HepG2 (cell line): ENCODE results near the gene VAV2. TPM values are rescaled to one million over a fixed set of nuclear protein-coding genes. Genes with fewer than 3 reads are reported as not detected.
A peak's percentile ranks its signal among the peaks of the same experiment; 100 is the strongest.

Source experiments
- ATAC-seq: fragments of 200-7000 bp; cut with Tn5 transposase; 3 replicates; pipeline ENCODE4 v1.9.1; 2020; ENCODE audit warnings: mild to moderate bottlenecking, moderate library complexity
- BruUV-seq: library from RNA; stranded (reverse); fragments of 400-500 nt; replicated peaks from 2 replicates; lab custom pipeline; 2021; lab: Mats Ljungman, UMichigan
- CTCF ChIA-PET: fragments of 300-600 bp; formaldehyde crosslinking; extraction: SDS; loops from one replicate; lab custom pipeline; 2021; ENCODE audit warnings: low total read pairs, inconsistent platforms, low intra/inter-chr PET ratio; lab: Yijun Ruan, JAX
- POLR2A ChIA-PET: fragments of 350-600 bp; sonication (Branson Sonifier 250); formaldehyde crosslinking; loops from one replicate; lab custom pipeline; 2020; ENCODE audit warnings: antibody characterized with exemption, inconsistent platforms; lab: Yijun Ruan, JAX
- DNase-seq: peaks from one replicate; pipeline ENCODE4 v3.0.0-alpha.2; 2015; ENCODE audit warnings: low spot score
- FAIRE-seq: peaks from 3 replicates; lab custom pipeline; 2011; peaks lifted over from hg19 to GRCh38; lab: Jason Lieb, UNC
- H2AFZ ChIP-seq: one replicate; pipeline ENCODE4 v1.6.1; 2011; ENCODE audit warnings: low read length, inconsistent platforms
- H3K27ac ChIP-seq: fragments of 300-600 bp; 3 replicates; pipeline ENCODE4 v1.8.0; 2011; ENCODE audit warnings: mixed run types, mild to moderate bottlenecking, mixed read lengths, low read length, inconsistent platforms; ENCODE audit not compliant: insufficient read depth; ENCODE audit errors: extremely low read length
- H3K27me3 ChIP-seq, 2 experiments: fragments of 200-600 bp in 1 of 2; 2 replicates in 1 of 2; 3 replicates in 1 of 2; pipeline versions ENCODE4 v1.6.0 to v1.8.0; 2011; ENCODE audit warnings: low read length in 2 of 2, mild to moderate bottlenecking in 2 of 2, moderate library complexity in 2 of 2, inconsistent platforms in 1 of 2; ENCODE audit not compliant: insufficient read depth in 2 of 2, control insufficient read depth in 1 of 2
- H3K36me3 ChIP-seq, 2 experiments: fragments of 200-600 bp in 1 of 2; replicated peaks in 1 of 2; 2 replicates in 1 of 2; 3 replicates in 1 of 2; pipeline versions ENCODE4 v1.5.1 to v1.8.0; 2011; ENCODE audit warnings: low read length in 2 of 2, inconsistent platforms in 1 of 2; ENCODE audit not compliant: insufficient read depth in 2 of 2, control insufficient read depth in 1 of 2
- H3K4me1 ChIP-seq: 2 replicates; pipeline ENCODE4 v1.5.1; 2012; ENCODE audit warnings: low read length, inconsistent platforms; ENCODE audit not compliant: insufficient read depth
- H3K4me2 ChIP-seq: 2 replicates; pipeline ENCODE4 v1.6.0; 2011; ENCODE audit warnings: low read depth, low read length, inconsistent platforms
- H3K4me3 ChIP-seq, 3 experiments: fragments of 200-600 bp in 1 of 3; sonication (generic), shearing (Covaris generic) in 1 of 3; replicated peaks in 1 of 3; 2 replicates each; pipeline ENCODE4 v1.5.1; 2011 to 2016; ENCODE audit warnings: low read length in 3 of 3, inconsistent platforms in 2 of 3, low read depth in 2 of 3, mild to moderate bottlenecking in 2 of 3, control low read depth in 1 of 3, mixed read lengths in 1 of 3; ENCODE audit not compliant: insufficient read depth in 1 of 3
- H3K79me2 ChIP-seq: one replicate; pipeline ENCODE4 v1.6.1; 2011; ENCODE audit warnings: low read length, inconsistent platforms; ENCODE audit not compliant: insufficient read depth
- H3K9ac ChIP-seq: 2 replicates; pipeline ENCODE4 v1.6.0; 2011; ENCODE audit warnings: mild to moderate bottlenecking, low read depth, low read length, inconsistent platforms; ENCODE audit not compliant: insufficient read depth
- H3K9me3 ChIP-seq: 2 replicates; pipeline ENCODE4 v1.5.1; 2012; ENCODE audit warnings: mild to moderate bottlenecking, low read length
- H4K20me1 ChIP-seq: 2 replicates; pipeline ENCODE4 v1.6.0; 2011; ENCODE audit warnings: inconsistent platforms, mild to moderate bottlenecking, low read length, moderate library complexity; ENCODE audit not compliant: insufficient read depth
- CHCHD3 ChIP-seq: sonication (generic); formaldehyde crosslinking; IDR thresholded peaks from 2 replicates; pipeline ENCODE4 v1.8.0; 2022; ENCODE audit warnings: mild to moderate bottlenecking, missing genetic modification reagents, moderate library complexity
- GMEB1 ChIP-seq: sonication (generic); formaldehyde crosslinking; IDR thresholded peaks from 2 replicates; pipeline ENCODE4 v1.5.1; 2020; ENCODE audit warnings: missing genetic modification reagents, mild to moderate bottlenecking, borderline replicate concordance
- HCFC1 ChIP-seq: fragments of 150-350 bp; IDR thresholded peaks from 2 replicates; pipeline ENCODE4 v1.6.1; 2014; ENCODE audit warnings: low read depth, low read length
- IRX3 ChIP-seq: sonication (generic); formaldehyde crosslinking; IDR thresholded peaks from 2 replicates; pipeline ENCODE4 v1.8.1; 2023; ENCODE audit warnings: mild to moderate bottlenecking, low read depth, missing genetic modification reagents, borderline replicate concordance
- MED1 ChIP-seq: sonication (generic); formaldehyde crosslinking; IDR thresholded peaks from 2 replicates; pipeline ENCODE4 v1.4.0; 2020; ENCODE audit warnings: missing genetic modification reagents
- ZBTB42 ChIP-seq: sonication (generic); formaldehyde crosslinking; IDR thresholded peaks from 2 replicates; pipeline ENCODE4 v1.5.0; 2020; ENCODE audit warnings: mild to moderate bottlenecking, missing genetic modification reagents
- ZMYM3 ChIP-seq: sonication (generic); formaldehyde crosslinking; IDR thresholded peaks from 2 replicates; pipeline ENCODE4 v1.5.1; 2020; ENCODE audit warnings: mild to moderate bottlenecking, missing genetic modification reagents
- ZNF3 ChIP-seq: IDR thresholded peaks from 2 replicates; pipeline ENCODE4 v1.7.0; 2017; ENCODE audit warnings: inconsistent platforms
- ZNF570 ChIP-seq: sonication (generic); formaldehyde crosslinking; IDR thresholded peaks from 2 replicates; pipeline ENCODE4 v1.4.0; 2020; ENCODE audit warnings: mild to moderate bottlenecking, missing genetic modification reagents, borderline replicate concordance
- WGBS: methylation state at CpG from one replicate; pipeline ENCODE4 v1.1.6; 2017; ENCODE audit warnings: low lambda C conversion rate; 5-methylcytosine and 5-hydroxymethylcytosine counted together
- in situ Hi-C: cut with HindIII; loops from 2 replicates; pipeline ENCODE4 v1.10.0; 2017; ENCODE audit warnings: low pct_unique_long_range_greater_than_20kb; ENCODE audit not compliant: extremely low pct_ligation_motif_present
- intact Hi-C: fragments of 100-400 bp; cut with micrococcal nuclease; formaldehyde crosslinking; loops from one replicate; pipeline ENCODE4 v1.10.0; 2022; ENCODE audit not compliant: unreplicated experiment
- polyA plus RNA-seq, 8 experiments: library from polyadenylated mRNA; depleted of rRNA in 3 of 8; stranded (reverse) in 7 of 8; unstranded in 1 of 8; fragments of >200 nt; fragmentation: Illumina TruSeq in 4 of 8; extraction: Trizol in 4 of 8; gene quantifications; 2 replicates each; pipeline versions ENCODE4 v1.2.1 to v1.2.3, GENCODE V29; 2011 to 2016; ENCODE audit warnings: low read depth in 4 of 8, missing spikeins in 1 of 8, mixed read lengths in 1 of 8; ENCODE audit not compliant: insufficient read depth in 1 of 8
- total RNA-seq, 5 experiments: library from RNA; depleted of rRNA; stranded (reverse); fragments of >200 nt; fragmentation: Illumina TruSeq; extraction: Trizol; gene quantifications; 2 replicates each; pipeline ENCODE4 v1.2.3, GENCODE V29; 2016; ENCODE audit warnings: low read depth in 1 of 5
- TF ChIP-seq, protein P1 (sequence below): sonication (generic); formaldehyde crosslinking; IDR thresholded peaks from 2 replicates; pipeline ENCODE4 v1.4.0; 2020; ENCODE audit warnings: missing genetic modification reagents, borderline replicate concordance
- TF ChIP-seq, protein P2 (sequence below): sonication (generic); formaldehyde crosslinking; IDR thresholded peaks from 2 replicates; pipeline ENCODE4 v1.4.0; 2020; ENCODE audit warnings: mild to moderate bottlenecking, missing genetic modification reagents

Gene VAV2
- total and polyA plus RNA-seq, 2 of the 13 experiments (the other 11 are each of a cell fraction or from before 2014, with no cell fraction given): 22.5 to 22.9 TPM

GRCh38 chr9:133862585-133863256 is 129.4 kb downstream of the VAV2 start (continued):
- no peak for TF ChIP-seq GMEB1
- TF ChIP-seq, all 625 proteins: peak for 0

- Histone ChIP-seq H3K9me3 (no peaks in the 10 kb centered on the region), H3K4me2 (no peak overlapping the region), H2AFZ (no peak overlapping the region), H3K27ac (no peak overlapping the region), H3K4me3 (no peak overlapping the region), H3K36me3 (peaks cover 27 to 37% of the 10 kb centered on the region in 2 experiments; a peak in 4 of 5 replicates), H3K27me3 (no peaks in the 10 kb centered on the region), H3K9ac (no peak overlapping the region), H3K4me1 (peaks cover 7% of the 10 kb centered on the region), H3K79me2 (peaks cover 26% of the 10 kb centered on the region), H4K20me1 (peaks cover 32% of the 10 kb centered on the region; the same call in 1 of the 2 replicates)
- intact Hi-C loops (no loop called here), in situ Hi-C loops (no loop called here)
- ATAC-seq (no peak), FAIRE-seq (no peak), DNase-seq (no peak)
- 100% methylated on average over 4 of the region's 5 CpGs for WGBS
- BruUV-seq: no TSS peak
- CTCF ChIA-PET: no interaction called here
- POLR2A ChIA-PET: no interaction called here
- TF ChIP-seq, protein P1, sequence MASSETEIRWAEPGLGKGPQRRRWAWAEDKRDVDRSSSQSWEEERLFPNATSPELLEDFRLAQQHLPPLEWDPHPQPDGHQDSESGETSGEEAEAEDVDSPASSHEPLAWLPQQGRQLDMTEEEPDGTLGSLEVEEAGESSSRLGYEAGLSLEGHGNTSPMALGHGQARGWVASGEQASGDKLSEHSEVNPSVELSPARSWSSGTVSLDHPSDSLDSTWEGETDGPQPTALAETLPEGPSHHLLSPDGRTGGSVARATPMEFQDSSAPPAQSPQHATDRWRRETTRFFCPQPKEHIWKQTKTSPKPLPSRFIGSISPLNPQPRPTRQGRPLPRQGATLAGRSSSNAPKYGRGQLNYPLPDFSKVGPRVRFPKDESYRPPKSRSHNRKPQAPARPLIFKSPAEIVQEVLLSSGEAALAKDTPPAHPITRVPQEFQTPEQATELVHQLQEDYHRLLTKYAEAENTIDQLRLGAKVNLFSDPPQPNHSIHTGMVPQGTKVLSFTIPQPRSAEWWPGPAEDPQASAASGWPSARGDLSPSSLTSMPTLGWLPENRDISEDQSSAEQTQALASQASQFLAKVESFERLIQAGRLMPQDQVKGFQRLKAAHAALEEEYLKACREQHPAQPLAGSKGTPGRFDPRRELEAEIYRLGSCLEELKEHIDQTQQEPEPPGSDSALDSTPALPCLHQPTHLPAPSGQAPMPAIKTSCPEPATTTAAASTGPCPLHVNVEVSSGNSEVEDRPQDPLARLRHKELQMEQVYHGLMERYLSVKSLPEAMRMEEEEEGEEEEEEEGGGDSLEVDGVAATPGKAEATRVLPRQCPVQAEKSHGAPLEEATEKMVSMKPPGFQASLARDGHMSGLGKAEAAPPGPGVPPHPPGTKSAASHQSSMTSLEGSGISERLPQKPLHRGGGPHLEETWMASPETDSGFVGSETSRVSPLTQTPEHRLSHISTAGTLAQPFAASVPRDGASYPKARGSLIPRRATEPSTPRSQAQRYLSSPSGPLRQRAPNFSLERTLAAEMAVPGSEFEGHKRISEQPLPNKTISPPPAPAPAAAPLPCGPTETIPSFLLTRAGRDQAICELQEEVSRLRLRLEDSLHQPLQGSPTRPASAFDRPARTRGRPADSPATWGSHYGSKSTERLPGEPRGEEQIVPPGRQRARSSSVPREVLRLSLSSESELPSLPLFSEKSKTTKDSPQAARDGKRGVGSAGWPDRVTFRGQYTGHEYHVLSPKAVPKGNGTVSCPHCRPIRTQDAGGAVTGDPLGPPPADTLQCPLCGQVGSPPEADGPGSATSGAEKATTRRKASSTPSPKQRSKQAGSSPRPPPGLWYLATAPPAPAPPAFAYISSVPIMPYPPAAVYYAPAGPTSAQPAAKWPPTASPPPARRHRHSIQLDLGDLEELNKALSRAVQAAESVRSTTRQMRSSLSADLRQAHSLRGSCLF (CRISPR knock-in tag): no peak
- peak; percentile 54; the same call in 1 of the 2 replicates for TF ChIP-seq ZMYM3 (CRISPR knock-in tag)
- TF ChIP-seq, protein P2, sequence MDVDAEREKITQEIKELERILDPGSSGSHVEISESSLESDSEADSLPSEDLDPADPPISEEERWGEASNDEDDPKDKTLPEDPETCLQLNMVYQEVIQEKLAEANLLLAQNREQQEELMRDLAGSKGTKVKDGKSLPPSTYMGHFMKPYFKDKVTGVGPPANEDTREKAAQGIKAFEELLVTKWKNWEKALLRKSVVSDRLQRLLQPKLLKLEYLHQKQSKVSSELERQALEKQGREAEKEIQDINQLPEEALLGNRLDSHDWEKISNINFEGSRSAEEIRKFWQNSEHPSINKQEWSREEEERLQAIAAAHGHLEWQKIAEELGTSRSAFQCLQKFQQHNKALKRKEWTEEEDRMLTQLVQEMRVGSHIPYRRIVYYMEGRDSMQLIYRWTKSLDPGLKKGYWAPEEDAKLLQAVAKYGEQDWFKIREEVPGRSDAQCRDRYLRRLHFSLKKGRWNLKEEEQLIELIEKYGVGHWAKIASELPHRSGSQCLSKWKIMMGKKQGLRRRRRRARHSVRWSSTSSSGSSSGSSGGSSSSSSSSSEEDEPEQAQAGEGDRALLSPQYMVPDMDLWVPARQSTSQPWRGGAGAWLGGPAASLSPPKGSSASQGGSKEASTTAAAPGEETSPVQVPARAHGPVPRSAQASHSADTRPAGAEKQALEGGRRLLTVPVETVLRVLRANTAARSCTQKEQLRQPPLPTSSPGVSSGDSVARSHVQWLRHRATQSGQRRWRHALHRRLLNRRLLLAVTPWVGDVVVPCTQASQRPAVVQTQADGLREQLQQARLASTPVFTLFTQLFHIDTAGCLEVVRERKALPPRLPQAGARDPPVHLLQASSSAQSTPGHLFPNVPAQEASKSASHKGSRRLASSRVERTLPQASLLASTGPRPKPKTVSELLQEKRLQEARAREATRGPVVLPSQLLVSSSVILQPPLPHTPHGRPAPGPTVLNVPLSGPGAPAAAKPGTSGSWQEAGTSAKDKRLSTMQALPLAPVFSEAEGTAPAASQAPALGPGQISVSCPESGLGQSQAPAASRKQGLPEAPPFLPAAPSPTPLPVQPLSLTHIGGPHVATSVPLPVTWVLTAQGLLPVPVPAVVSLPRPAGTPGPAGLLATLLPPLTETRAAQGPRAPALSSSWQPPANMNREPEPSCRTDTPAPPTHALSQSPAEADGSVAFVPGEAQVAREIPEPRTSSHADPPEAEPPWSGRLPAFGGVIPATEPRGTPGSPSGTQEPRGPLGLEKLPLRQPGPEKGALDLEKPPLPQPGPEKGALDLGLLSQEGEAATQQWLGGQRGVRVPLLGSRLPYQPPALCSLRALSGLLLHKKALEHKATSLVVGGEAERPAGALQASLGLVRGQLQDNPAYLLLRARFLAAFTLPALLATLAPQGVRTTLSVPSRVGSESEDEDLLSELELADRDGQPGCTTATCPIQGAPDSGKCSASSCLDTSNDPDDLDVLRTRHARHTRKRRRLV: no peak
- no peak for TF ChIP-seq ZNF570 (CRISPR knock-in tag)
- no peak for TF ChIP-seq MED1 (CRISPR knock-in tag)
- TF ChIP-seq CHCHD3 (CRISPR knock-in tag): no peak
- no peak for TF ChIP-seq ZNF3 (CRISPR knock-in tag)
- no peak for TF ChIP-seq ZBTB42
- no peak for TF ChIP-seq HCFC1
- TF ChIP-seq IRX3 (CRISPR knock-in tag): no peak
Measured at GRCh38 chr9:133861692-133862091, 130.4 kb downstream of the VAV2 start.
